ENCODE measurements around the gene TREML4. TPM values are rescaled to one million over a fixed set of nuclear protein-coding genes. Genes with fewer than 3 reads are reported as not detected.
"Not testable (repeated sequence)": the region's sequence is repeated elsewhere in the genome, so short reads cannot be mapped to it uniquely, and the experiment has no call there.

TREML4 gene
- total RNA-seq, 4 donors from 2014 or later = not detected

- TF ChIP-seq, protein P1, sequence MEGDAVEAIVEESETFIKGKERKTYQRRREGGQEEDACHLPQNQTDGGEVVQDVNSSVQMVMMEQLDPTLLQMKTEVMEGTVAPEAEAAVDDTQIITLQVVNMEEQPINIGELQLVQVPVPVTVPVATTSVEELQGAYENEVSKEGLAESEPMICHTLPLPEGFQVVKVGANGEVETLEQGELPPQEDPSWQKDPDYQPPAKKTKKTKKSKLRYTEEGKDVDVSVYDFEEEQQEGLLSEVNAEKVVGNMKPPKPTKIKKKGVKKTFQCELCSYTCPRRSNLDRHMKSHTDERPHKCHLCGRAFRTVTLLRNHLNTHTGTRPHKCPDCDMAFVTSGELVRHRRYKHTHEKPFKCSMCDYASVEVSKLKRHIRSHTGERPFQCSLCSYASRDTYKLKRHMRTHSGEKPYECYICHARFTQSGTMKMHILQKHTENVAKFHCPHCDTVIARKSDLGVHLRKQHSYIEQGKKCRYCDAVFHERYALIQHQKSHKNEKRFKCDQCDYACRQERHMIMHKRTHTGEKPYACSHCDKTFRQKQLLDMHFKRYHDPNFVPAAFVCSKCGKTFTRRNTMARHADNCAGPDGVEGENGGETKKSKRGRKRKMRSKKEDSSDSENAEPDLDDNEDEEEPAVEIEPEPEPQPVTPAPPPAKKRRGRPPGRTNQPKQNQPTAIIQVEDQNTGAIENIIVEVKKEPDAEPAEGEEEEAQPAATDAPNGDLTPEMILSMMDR (IDR thresholded peaks at IDR 0.05) = no peak
- TF ChIP-seq POLR2AphosphoS5 (IDR thresholded peaks at IDR 0.05) = no peak
- no peak for TF ChIP-seq POLR2A (IDR thresholded peaks at IDR 0.05)
- TF ChIP-seq EP300 (IDR thresholded peaks at IDR 0.05; ENCODE audit: low read depth) = no peak
- in situ Hi-C loops (cut with MboI; ENCODE audit: low pct_ligation_motif_present in 1 of 4, low pct_unique_long_range_greater_than_20kb in 1 of 4, low sequenced_read_pairs in 3 of 4) (no loop called here), intact Hi-C loops (cut with DNase I; ENCODE audit: low total_unique reads) (no loop called here)
- DNase-seq = no peak
- Histone ChIP-seq H3K9me3 (no peaks in the 10 kb centered on the region), H3K27ac (no peak overlapping the region), H3K4me1 (no peaks in the 10 kb centered on the region), H3K4me3 (no peak overlapping the region), H3K27me3 (peaks cover 44% of the 10 kb centered on the region), H3K36me3 (no peaks in the 10 kb centered on the region)
- 87% methylated on average over 4 of the region's 4 CpGs; no CpG with 5 or more reads in 1 of the 2 donors for WGBS, 2 donors (ENCODE audit: low coverage in 1 of 2)
Observed at GRCh38 chr6:41236276-41236675, 8.1 kb downstream of the TREML4 start.

- Histone ChIP-seq H3K36me3 (no peaks in the 10 kb centered on the region), H3K27ac (no peak overlapping the region), H3K4me1 (no peaks in the 10 kb centered on the region), H3K27me3 (peaks cover 52% of the 10 kb centered on the region), H3K4me3 (no peak overlapping the region), H3K9me3 (no peaks in the 10 kb centered on the region)
- in situ Hi-C loops (cut with MboI; ENCODE audit: low pct_ligation_motif_present in 1 of 4, low pct_unique_long_range_greater_than_20kb in 1 of 4, low sequenced_read_pairs in 3 of 4) = no loop called here
- no peak for DNase-seq
- intact Hi-C loops (cut with DNase I; ENCODE audit: low total_unique reads) = no loop called here
- TF ChIP-seq POLR2A (IDR thresholded peaks at IDR 0.05) (no peak), EP300 (IDR thresholded peaks at IDR 0.05; ENCODE audit: low read depth) (no peak), POLR2AphosphoS5 (IDR thresholded peaks at IDR 0.05) (no peak)
- TF ChIP-seq, protein P1 (IDR thresholded peaks at IDR 0.05) = no peak
- WGBS, 2 donors (ENCODE audit: low coverage in 1 of 2) = 69% methylated on average over 5 of the region's 5 CpGs; no CpG with 5 or more reads in 1 of the 2 donors
Observed at GRCh38 chr6:41237128-41237527, 9.0 kb downstream of the TREML4 start.

GRCh38 chr6:41239467-41240159, 11.5 kb downstream of the TREML4 start:
- intact Hi-C loops (cut with DNase I; ENCODE audit: low total_unique reads) = no loop called here
- Histone ChIP-seq H3K27me3 (peaks cover 55% of the 10 kb centered on the region), H3K4me3 (no peak overlapping the region), H3K27ac (no peak overlapping the region), H3K4me1 (no peaks in the 10 kb centered on the region), H3K36me3 (no peaks in the 10 kb centered on the region), H3K9me3 (no peaks in the 10 kb centered on the region)
- in situ Hi-C loops (cut with MboI; ENCODE audit: low pct_ligation_motif_present in 1 of 4, low pct_unique_long_range_greater_than_20kb in 1 of 4, low sequenced_read_pairs in 3 of 4) = no loop called here
- no peak for TF ChIP-seq POLR2AphosphoS5 (IDR thresholded peaks at IDR 0.05)
- no peak for TF ChIP-seq POLR2A (IDR thresholded peaks at IDR 0.05)
- DNase-seq = no peak
- WGBS, 2 donors (ENCODE audit: low coverage in 1 of 2) = 14 to 27% methylated on average over 4 to 22 of the region's 22 CpGs

DNA sequence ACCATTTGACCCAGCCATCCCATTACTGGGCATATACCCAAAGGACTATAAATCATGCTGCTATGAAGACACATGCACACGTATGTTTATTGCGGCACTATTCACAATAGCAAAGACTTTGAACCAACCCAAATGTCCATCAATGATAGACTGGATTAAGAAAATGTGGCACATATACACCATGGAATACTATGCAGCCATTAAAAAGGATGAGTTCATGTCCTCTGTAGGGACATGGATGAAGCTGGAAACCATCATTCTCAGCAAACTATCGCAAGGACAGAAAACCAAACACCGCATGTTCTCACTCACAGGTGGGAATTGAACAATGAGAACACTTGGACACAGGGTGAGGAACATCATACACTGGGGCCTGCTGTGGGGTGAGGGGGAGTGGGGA, 18.4 kb downstream of the TREML4 start:
- H3K36me3 ChIP-seq; in situ Hi-C loops (cut with MboI; ENCODE audit: low pct_ligation_motif_present in 1 of 4, low pct_unique_long_range_greater_than_20kb in 1 of 4, low sequenced_read_pairs in 3 of 4); H3K4me1 ChIP-seq; H3K9me3 ChIP-seq; DNase-seq; H3K27ac ChIP-seq; H3K27me3 ChIP-seq; H3K4me3 ChIP-seq; intact Hi-C loops (cut with DNase I; ENCODE audit: low total_unique reads): not testable (repeated sequence)
- WGBS, 2 donors (ENCODE audit: low coverage in 1 of 2) = 93% methylated on average over 4 of the region's 4 CpGs; no CpG with 5 or more reads in 1 of the 2 donors

- WGBS, 2 donors (ENCODE audit: low coverage in 1 of 2) = 70 to 100% methylated on average over 1 to 8 of the region's 9 CpGs
- in situ Hi-C loops (cut with MboI; ENCODE audit: low pct_ligation_motif_present in 1 of 4, low pct_unique_long_range_greater_than_20kb in 1 of 4, low sequenced_read_pairs in 3 of 4) = no loop called here
- Histone ChIP-seq H3K27me3 (peaks cover under 1% of the 10 kb centered on the region), H3K4me3 (no peak overlapping the region), H3K36me3 (no peaks in the 10 kb centered on the region), H3K9me3 (no peaks in the 10 kb centered on the region), H3K4me1 (no peaks in the 10 kb centered on the region), H3K27ac (no peak overlapping the region)
- no peak for DNase-seq
- TF ChIP-seq EP300 (IDR thresholded peaks at IDR 0.05; ENCODE audit: low read depth) (no peak), POLR2A (IDR thresholded peaks at IDR 0.05) (no peak)
- intact Hi-C loops (cut with DNase I; ENCODE audit: low total_unique reads) = no loop called here
Observed at GRCh38 chr6:41247288-41247865, 19.2 kb downstream of the TREML4 start.

All from transverse colon (tissue), 4 donors.